ENCODE data around the gene MINDY3. TPM values are rescaled to one million over a fixed set of nuclear protein-coding genes. Genes with fewer than 3 reads are reported as not detected.

The MINDY3 gene
- total RNA-seq, 1 donor from 2014 or later: 28.5 TPM

- Mint-ChIP-seq H3K27ac (ENCODE audit: unreplicated experiment) (no peak overlapping the region), H3K4me3 (ENCODE audit: unreplicated experiment) (no peak overlapping the region), H3K9me3 (ENCODE audit: unreplicated experiment) (no peaks in the 10 kb centered on the region), H3K27me3 (ENCODE audit: unreplicated experiment) (peaks cover 11% of the 10 kb centered on the region), H3K36me3 (ENCODE audit: unreplicated experiment) (no peaks in the 10 kb centered on the region), H3K4me1 (ENCODE audit: unreplicated experiment) (no peaks in the 10 kb centered on the region)
- peak; percentile 48 for DNase-seq (ENCODE audit: extremely low spot score, unreplicated experiment)
- TF ChIP-seq, protein P1, sequence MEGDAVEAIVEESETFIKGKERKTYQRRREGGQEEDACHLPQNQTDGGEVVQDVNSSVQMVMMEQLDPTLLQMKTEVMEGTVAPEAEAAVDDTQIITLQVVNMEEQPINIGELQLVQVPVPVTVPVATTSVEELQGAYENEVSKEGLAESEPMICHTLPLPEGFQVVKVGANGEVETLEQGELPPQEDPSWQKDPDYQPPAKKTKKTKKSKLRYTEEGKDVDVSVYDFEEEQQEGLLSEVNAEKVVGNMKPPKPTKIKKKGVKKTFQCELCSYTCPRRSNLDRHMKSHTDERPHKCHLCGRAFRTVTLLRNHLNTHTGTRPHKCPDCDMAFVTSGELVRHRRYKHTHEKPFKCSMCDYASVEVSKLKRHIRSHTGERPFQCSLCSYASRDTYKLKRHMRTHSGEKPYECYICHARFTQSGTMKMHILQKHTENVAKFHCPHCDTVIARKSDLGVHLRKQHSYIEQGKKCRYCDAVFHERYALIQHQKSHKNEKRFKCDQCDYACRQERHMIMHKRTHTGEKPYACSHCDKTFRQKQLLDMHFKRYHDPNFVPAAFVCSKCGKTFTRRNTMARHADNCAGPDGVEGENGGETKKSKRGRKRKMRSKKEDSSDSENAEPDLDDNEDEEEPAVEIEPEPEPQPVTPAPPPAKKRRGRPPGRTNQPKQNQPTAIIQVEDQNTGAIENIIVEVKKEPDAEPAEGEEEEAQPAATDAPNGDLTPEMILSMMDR (IDR thresholded peaks at IDR 0.05): no peak
Measured at GRCh38 chr10:15745751-15746150, 114.6 kb downstream of the MINDY3 start.

DNA sequence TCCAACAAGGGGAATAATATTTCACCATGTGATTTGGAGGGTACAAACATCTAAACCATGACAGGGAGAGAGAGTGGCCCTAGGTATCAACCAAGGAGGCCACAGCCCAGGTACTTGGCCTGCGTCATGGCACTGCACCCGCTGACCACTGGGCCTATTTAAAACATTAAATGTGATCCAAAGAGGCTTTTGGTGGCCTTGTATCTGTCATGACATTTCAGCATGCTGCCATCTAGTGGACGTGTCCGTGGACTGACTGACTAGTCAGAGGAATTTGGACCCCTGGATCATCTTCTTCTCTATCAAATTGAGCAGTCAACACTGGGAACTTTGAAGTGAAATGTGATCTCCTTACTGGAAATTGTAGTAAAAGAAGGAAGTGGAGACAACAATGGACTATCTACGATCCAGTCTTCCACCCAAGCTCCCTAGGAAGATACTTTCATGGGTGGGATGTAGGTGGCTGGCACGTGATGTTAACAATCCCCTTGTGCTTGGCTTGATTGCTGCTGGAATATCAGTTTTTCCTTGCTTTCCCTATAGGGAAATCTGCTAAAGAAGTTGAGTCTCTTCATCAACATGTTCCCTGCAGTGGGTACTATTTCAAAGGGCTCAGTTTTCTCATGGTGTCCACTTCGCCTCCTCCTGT lies 116.0 kb downstream of the MINDY3 start:
- Mint-ChIP-seq H3K9me3 (ENCODE audit: unreplicated experiment) (no peaks in the 10 kb centered on the region), H3K4me1 (ENCODE audit: unreplicated experiment) (no peaks in the 10 kb centered on the region), H3K27me3 (ENCODE audit: unreplicated experiment) (peaks cover 7% of the 10 kb centered on the region), H3K36me3 (ENCODE audit: unreplicated experiment) (no peaks in the 10 kb centered on the region), H3K27ac (ENCODE audit: unreplicated experiment) (no peak overlapping the region), H3K4me3 (ENCODE audit: unreplicated experiment) (no peak overlapping the region)
- TF ChIP-seq, protein P1 (IDR thresholded peaks at IDR 0.05): peak; percentile 65
- DNase-seq (ENCODE audit: extremely low spot score, unreplicated experiment): peak; percentile 69

DNA sequence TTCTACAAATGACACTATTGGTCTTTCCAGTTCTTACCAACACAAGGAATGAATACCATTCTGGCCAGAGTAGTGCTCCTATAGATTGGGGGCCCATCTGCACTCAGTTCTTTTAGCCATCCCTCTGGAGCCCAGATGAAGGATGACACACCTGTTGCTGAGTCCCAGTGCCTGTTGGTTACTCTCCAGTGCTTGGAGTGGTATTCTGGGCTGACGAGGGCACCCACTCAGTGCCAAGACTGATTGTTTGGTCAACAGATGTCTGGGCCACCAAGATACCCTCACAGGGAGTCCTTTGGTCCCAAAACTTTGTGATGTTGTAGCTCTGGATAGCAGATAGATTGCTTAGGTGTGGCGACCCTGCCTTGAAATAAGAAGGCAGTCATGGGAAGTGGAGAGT lies 116.9 kb downstream of the MINDY3 start:
- no peak overlapping the region for H3K27ac Mint-ChIP-seq (ENCODE audit: unreplicated experiment)
- no peaks in the 10 kb centered on the region for H3K4me1 Mint-ChIP-seq (ENCODE audit: unreplicated experiment)
- H3K27me3 Mint-ChIP-seq (ENCODE audit: unreplicated experiment): peaks cover 4% of the 10 kb centered on the region
- no peaks in the 10 kb centered on the region for H3K9me3 Mint-ChIP-seq (ENCODE audit: unreplicated experiment)
- peak; percentile 59 for DNase-seq (ENCODE audit: extremely low spot score, unreplicated experiment)
- H3K36me3 Mint-ChIP-seq (ENCODE audit: unreplicated experiment): no peaks in the 10 kb centered on the region
- TF ChIP-seq, protein P1 (IDR thresholded peaks at IDR 0.05): no peak
- no peak overlapping the region for H3K4me3 Mint-ChIP-seq (ENCODE audit: unreplicated experiment)

- Mint-ChIP-seq H3K4me1 (ENCODE audit: unreplicated experiment) (no peaks in the 10 kb centered on the region), H3K4me3 (ENCODE audit: unreplicated experiment) (no peak overlapping the region)
- TF ChIP-seq, protein P1 (IDR thresholded peaks at IDR 0.05): no peak
Measured at GRCh38 chr10:15742836-15743235, 117.5 kb downstream of the MINDY3 start.

DNA sequence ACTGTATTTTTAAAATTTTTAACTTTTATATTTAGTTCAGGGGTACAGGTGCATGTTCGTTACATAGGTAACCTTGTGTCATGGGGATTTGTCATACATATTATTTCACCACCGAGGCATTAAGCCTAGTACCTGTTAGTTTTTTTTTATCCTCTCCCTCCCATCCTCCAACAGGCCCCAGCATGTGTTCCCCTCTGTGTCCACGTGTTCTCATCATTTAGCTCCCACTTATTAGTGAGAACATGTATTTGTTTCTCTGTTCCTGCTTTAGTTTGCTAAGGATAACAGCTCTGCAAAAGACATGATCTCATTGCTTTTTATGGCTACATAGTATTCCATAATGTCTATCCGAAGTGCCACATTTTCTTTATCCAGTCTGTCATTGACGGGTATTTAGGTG lies 118.2 kb downstream of the MINDY3 start:
- H3K9me3 Mint-ChIP-seq (ENCODE audit: unreplicated experiment): peaks cover 4% of the 10 kb centered on the region

More at GRCh38 chr10:15742836-15743235, 117.5 kb downstream of the MINDY3 start:
- no peaks in the 10 kb centered on the region for H3K36me3 Mint-ChIP-seq (ENCODE audit: unreplicated experiment)
- DNase-seq (ENCODE audit: extremely low spot score, unreplicated experiment): no peak
- no peak overlapping the region for H3K27ac Mint-ChIP-seq (ENCODE audit: unreplicated experiment)
- peaks cover 4% of the 10 kb centered on the region for H3K27me3 Mint-ChIP-seq (ENCODE audit: unreplicated experiment)
- no peaks in the 10 kb centered on the region for H3K9me3 Mint-ChIP-seq (ENCODE audit: unreplicated experiment)

More for the DNA sequence above, 118.2 kb downstream of the MINDY3 start:
- H3K27me3 Mint-ChIP-seq (ENCODE audit: unreplicated experiment): peaks cover 4% of the 10 kb centered on the region
- TF ChIP-seq, protein P1 (IDR thresholded peaks at IDR 0.05): no peak
- H3K36me3 Mint-ChIP-seq (ENCODE audit: unreplicated experiment): no peaks in the 10 kb centered on the region
- H3K27ac Mint-ChIP-seq (ENCODE audit: unreplicated experiment): no peak overlapping the region
- DNase-seq (ENCODE audit: extremely low spot score, unreplicated experiment): no peak
- no peaks in the 10 kb centered on the region for H3K4me1 Mint-ChIP-seq (ENCODE audit: unreplicated experiment)
- H3K4me3 Mint-ChIP-seq (ENCODE audit: unreplicated experiment): no peak overlapping the region

Measured in osteocyte (in vitro differentiated cells).